ENCODE results near the gene SUN5. TPM values are rescaled to one million over a fixed set of nuclear protein-coding genes. Genes with fewer than 3 reads are reported as not detected.

SUN5 gene
- total RNA-seq, 1 experiment from 2014 or later, result not detected

DNA sequence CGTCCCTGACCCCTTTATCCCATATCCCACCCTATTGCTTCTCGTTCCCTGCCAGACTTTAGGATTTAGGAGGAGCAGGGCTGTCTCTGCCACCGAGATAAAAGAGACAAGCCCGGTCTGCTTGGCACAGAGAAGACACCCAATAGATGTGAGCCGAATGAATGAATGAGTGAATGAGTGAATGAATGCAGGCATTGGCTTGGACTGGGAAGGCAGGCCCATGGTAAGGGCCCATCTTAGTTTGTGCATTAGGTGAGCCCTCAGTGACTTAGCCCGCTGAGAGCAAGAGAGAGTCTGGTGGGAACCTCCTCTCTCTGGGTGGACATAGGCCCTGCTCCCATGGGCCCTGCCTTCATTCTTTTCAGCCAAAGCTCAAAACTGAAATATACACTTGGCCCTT lies 26.3 kb upstream of the SUN5 start:
- H3K9me3 ChIP-seq (ENCODE audit: insufficient read depth, low read depth), result no peaks in the 10 kb centered on the region
- H2AFZ ChIP-seq, result no peak overlapping the region
- H3K4me1 ChIP-seq (replicated peaks; ENCODE audit: insufficient read depth), result no peaks in the 10 kb centered on the region
- intact Hi-C loops (cut with micrococcal nuclease; ENCODE audit: unreplicated experiment), result no loop called here
- POLR2A ChIA-PET (ENCODE audit: unreplicated experiment), result no interaction called here
- no peak overlapping the region for H3K27ac ChIP-seq
- no peak overlapping the region for H3K4me3 ChIP-seq
- peaks cover 91% of the 10 kb centered on the region for H3K27me3 ChIP-seq (ENCODE audit: insufficient read depth, low read depth)
- no TSS peak for BruUV-seq (replicated peaks)
- H3K4me2 ChIP-seq, result no peak overlapping the region
- no peaks in the 10 kb centered on the region for H4K20me1 ChIP-seq (ENCODE audit: insufficient read depth)
- H3K36me3 ChIP-seq (ENCODE audit: low read depth), result no peaks in the 10 kb centered on the region
- CTCF ChIA-PET, result no interaction called here
- no peaks in the 10 kb centered on the region for H3K9me2 ChIP-seq (ENCODE audit: insufficient read depth)
- H3F3A ChIP-seq (ENCODE audit: insufficient read depth, low read depth), result no peaks in the 10 kb centered on the region
- H3K79me2 ChIP-seq (ENCODE audit: low read depth), result no peaks in the 10 kb centered on the region
- no peak for TF ChIP-seq EZH2 (IDR thresholded peaks at IDR 0.05; ENCODE audit: low read depth)
- TF ChIP-seq, protein P1, sequence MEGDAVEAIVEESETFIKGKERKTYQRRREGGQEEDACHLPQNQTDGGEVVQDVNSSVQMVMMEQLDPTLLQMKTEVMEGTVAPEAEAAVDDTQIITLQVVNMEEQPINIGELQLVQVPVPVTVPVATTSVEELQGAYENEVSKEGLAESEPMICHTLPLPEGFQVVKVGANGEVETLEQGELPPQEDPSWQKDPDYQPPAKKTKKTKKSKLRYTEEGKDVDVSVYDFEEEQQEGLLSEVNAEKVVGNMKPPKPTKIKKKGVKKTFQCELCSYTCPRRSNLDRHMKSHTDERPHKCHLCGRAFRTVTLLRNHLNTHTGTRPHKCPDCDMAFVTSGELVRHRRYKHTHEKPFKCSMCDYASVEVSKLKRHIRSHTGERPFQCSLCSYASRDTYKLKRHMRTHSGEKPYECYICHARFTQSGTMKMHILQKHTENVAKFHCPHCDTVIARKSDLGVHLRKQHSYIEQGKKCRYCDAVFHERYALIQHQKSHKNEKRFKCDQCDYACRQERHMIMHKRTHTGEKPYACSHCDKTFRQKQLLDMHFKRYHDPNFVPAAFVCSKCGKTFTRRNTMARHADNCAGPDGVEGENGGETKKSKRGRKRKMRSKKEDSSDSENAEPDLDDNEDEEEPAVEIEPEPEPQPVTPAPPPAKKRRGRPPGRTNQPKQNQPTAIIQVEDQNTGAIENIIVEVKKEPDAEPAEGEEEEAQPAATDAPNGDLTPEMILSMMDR (conservative IDR thresholded peaks at IDR 0.05), result no peak
- DNase-seq, result no peak

DNA sequence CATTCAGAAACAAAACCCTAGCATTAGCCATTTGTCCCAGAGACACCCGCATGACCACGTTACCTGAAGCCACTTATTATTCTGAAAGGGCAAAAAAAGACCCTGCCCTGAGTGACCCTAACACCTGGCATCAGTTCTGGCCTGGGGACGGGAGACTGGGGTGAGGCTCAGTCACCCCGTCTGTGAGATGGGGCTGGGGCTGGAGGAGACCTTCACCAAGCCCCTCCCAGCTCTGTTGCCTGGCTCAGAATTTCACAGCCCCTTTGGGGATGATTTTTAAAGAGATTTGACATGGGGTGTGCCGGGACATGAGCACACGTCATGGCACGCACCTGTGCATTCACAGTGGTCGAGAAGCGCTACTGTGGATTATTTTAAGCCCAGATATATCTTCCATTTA lies 25.8 kb upstream of the SUN5 start:
- Histone ChIP-seq H3K4me3 (no peak overlapping the region), H3K27ac (no peak overlapping the region), H3K4me2 (no peak overlapping the region), H3K4me1 (replicated peaks; ENCODE audit: insufficient read depth) (no peaks in the 10 kb centered on the region), H2AFZ (no peak overlapping the region), H3F3A (ENCODE audit: insufficient read depth, low read depth) (no peaks in the 10 kb centered on the region), H4K20me1 (ENCODE audit: insufficient read depth) (no peaks in the 10 kb centered on the region), H3K27me3 (ENCODE audit: insufficient read depth, low read depth) (peaks cover 86% of the 10 kb centered on the region), H3K79me2 (ENCODE audit: low read depth) (no peaks in the 10 kb centered on the region), H3K9me2 (ENCODE audit: insufficient read depth) (no peaks in the 10 kb centered on the region), H3K36me3 (ENCODE audit: low read depth) (no peaks in the 10 kb centered on the region), H3K9me3 (ENCODE audit: insufficient read depth, low read depth) (no peaks in the 10 kb centered on the region)
- no TSS peak for BruUV-seq (replicated peaks)
- ChIA-PET POLR2A (ENCODE audit: unreplicated experiment) (no interaction called here), CTCF (no interaction called here)
- TF ChIP-seq, protein P1 (conservative IDR thresholded peaks at IDR 0.05), result no peak
- no peak for TF ChIP-seq EZH2 (IDR thresholded peaks at IDR 0.05; ENCODE audit: low read depth)
- DNase-seq, result no peak
- intact Hi-C loops (cut with micrococcal nuclease; ENCODE audit: unreplicated experiment), result no loop called here

DNA sequence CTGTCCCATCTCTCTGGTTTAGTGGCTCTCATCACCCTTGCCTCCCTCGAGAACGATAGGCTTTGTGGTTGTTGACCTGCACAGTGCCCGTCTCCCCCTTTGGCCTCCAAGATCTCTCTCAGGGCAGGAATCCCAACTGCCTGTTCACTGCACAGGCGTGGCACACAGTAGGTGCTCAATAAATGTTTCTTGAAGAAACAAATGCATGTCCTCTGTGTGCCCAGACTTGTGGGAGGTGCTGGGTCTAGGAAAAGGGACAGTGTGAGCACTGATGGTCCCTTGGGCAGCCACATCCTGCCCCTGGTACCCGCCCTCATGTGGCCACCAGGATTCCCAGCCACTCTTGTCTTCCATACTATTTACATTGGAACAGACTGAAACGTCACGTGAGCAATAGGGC lies 24.6 kb upstream of the SUN5 start:
- no peak overlapping the region for H3K4me3 ChIP-seq
- H3K79me2 ChIP-seq (ENCODE audit: low read depth), result no peaks in the 10 kb centered on the region
- H3K4me2 ChIP-seq, result no peak overlapping the region
- DNase-seq, result no peak
- no peaks in the 10 kb centered on the region for H3K9me2 ChIP-seq (ENCODE audit: insufficient read depth)
- no peaks in the 10 kb centered on the region for H3K9me3 ChIP-seq (ENCODE audit: insufficient read depth, low read depth)
- H2AFZ ChIP-seq, result no peak overlapping the region
- no peaks in the 10 kb centered on the region for H3K4me1 ChIP-seq (replicated peaks; ENCODE audit: insufficient read depth)
- H3K27me3 ChIP-seq (ENCODE audit: insufficient read depth, low read depth), result peaks cover 74% of the 10 kb centered on the region
- TF ChIP-seq, protein P1 (conservative IDR thresholded peaks at IDR 0.05), result no peak
- TF ChIP-seq EZH2 (IDR thresholded peaks at IDR 0.05; ENCODE audit: low read depth), result no peak
- no peaks in the 10 kb centered on the region for H3K36me3 ChIP-seq (ENCODE audit: low read depth)
- intact Hi-C loops (cut with micrococcal nuclease; ENCODE audit: unreplicated experiment), result no loop called here
- no TSS peak for BruUV-seq (replicated peaks)
- H3F3A ChIP-seq (ENCODE audit: insufficient read depth, low read depth), result no peaks in the 10 kb centered on the region
- no peaks in the 10 kb centered on the region for H4K20me1 ChIP-seq (ENCODE audit: insufficient read depth)
- ChIA-PET POLR2A (ENCODE audit: unreplicated experiment) (no interaction called here), CTCF (no interaction called here)
- H3K27ac ChIP-seq, result no peak overlapping the region

All from PC-9 (cell line).